ENCODE results near the gene UBE2D2. TPM values are rescaled to one million over a fixed set of nuclear protein-coding genes. Genes with fewer than 3 reads are reported as not detected.
A peak's percentile ranks its signal among the peaks of the same experiment; 100 is the strongest.

The UBE2D2 gene
- total and polyA plus RNA-seq, 2 of the 13 experiments (the other 11 are each of a cell fraction or from before 2014, with no cell fraction given) = 79.1 to 109 TPM

DNA sequence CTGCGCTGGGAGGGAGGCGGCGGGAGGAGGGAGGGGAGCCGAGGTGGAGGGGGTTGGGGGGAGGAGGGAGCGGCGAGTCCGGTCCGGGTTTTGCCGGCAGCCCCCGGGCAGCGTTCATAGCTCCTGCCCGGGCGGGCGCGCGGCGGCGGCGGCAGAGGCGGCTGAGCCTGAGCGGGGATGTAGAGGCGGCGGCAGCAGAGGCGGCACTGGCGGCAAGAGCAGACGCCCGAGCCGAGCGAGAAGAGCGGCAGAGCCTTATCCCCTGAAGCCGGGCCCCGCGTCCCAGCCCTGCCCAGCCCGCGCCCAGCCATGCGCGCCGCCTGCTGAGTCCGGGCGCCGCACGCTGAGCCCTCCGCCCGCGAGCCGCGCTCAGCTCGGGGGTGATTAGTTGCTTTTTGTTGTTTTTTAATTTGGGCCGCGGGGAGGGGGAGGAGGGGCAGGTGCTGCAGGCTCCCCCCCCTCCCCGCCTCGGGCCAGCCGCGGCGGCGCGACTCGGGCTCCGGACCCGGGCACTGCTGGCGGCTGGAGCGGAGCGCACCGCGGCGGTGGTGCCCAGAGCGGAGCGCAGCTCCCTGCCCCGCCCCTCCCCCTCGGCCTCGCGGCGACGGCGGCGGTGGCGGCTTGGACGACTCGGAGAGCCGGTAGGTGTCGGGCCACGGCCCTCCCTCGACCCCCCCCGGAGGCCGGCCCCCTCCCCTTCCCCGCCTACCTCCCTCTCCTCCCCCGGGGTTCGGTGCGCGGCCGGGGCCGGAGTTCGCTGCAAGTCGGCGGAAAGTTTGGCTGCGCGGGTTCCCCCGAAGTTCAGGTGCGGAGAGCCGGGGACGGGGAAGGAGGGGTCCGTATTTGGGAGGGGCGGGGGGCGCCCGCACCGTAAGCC lies 87.3 kb downstream of the UBE2D2 start, which contains the start of gene CXXC5:
Gene CXXC5, plus strand, starts transcription at position 145 of the 877 bp plus-strand sequence. CDS start 32,175 bp downstream, outside the sequence.
- Histone ChIP-seq H3K9me3 (ENCODE audit: low read length) (no peaks in the 10 kb centered on the region), H2AFZ (ENCODE audit: low read length) (no peak within 1 kb of the TSS), H3K4me2 (ENCODE audit: low read depth, low read length) (peak within 1 kb of the TSS; percentile 90), H4K20me1 (ENCODE audit: insufficient read depth, low read length) (peaks cover 25% of the 10 kb centered on the region), H3K4me1 (ENCODE audit: insufficient read depth, low read length) (peaks cover 67% of the 10 kb centered on the region), H3K79me2 (ENCODE audit: insufficient read depth, low read length) (peaks cover 44% of the 10 kb centered on the region), H3K27me3 (ENCODE audit: control insufficient read depth in 1 of 2, insufficient read depth in 2 of 2, low read length in 2 of 2) (no peaks in the 10 kb centered on the region; a peak in 1 of 5 replicates), H3K27ac (ENCODE audit: extremely low read length, insufficient read depth, low read length) (peak within 1 kb of the TSS; percentile 76), H3K36me3 (replicated peaks in 1 of 2; ENCODE audit: control insufficient read depth in 1 of 2, insufficient read depth in 2 of 2, low read length in 2 of 2) (peaks cover 0 to 1% of the 10 kb centered on the region in 2 experiments; a peak in 2 of 5 replicates), H3K9ac (ENCODE audit: insufficient read depth, low read depth, low read length) (peak within 1 kb of the TSS; percentile 79), H3K4me3 (replicated peaks in 1 of 3; ENCODE audit: insufficient read depth in 1 of 3, low read depth in 2 of 3, low read length in 3 of 3) (peak within 1 kb of the TSS; percentile 74 to 95 (median 91))
- no TSS peak for BruUV-seq (replicated peaks)
- CTCF ChIA-PET (ENCODE audit: low intra/inter-chr PET ratio, low total read pairs) = interaction anchor here (2.6 kb wide), 1 partner anchor 13 kb away, joined by 10 read pairs; no protein-coding TSS in a partner anchor
- in situ Hi-C loops (cut with HindIII; ENCODE audit: extremely low pct_ligation_motif_present, low pct_unique_long_range_greater_than_20kb) (loop anchor here (5.0 to 25.0 kb wide), 2 partner anchors 114 to 314 kb away; no protein-coding TSS in a partner anchor), intact Hi-C loops (cut with micrococcal nuclease; ENCODE audit: unreplicated experiment) (no loop called here)
- no peak for FAIRE-seq
- POLR2A ChIA-PET = interaction anchor here (0.6 to 3.6 kb wide), 16 partner anchors 11 to 283 kb away, joined by 3 to 95 read pairs (median 5); no protein-coding TSS in a partner anchor
- DNase-seq (ENCODE audit: low spot score) = no peak
- 1% methylated on average over 15 of the region's 106 CpGs for WGBS (ENCODE audit: low lambda C conversion rate)
- peak; percentile 53 for ATAC-seq
- TF ChIP-seq ZNF543 (CRISPR knock-in tag; IDR thresholded peaks at IDR 0.05) (peak; percentile 59; the same call in 1 of the 2 replicates), SETDB1 (CRISPR knock-in tag; IDR thresholded peaks at IDR 0.05; ENCODE audit: borderline replicate concordance) (no peak), POLR2G (IDR thresholded peaks at IDR 0.05; ENCODE audit: low read depth, low read length) (0 out of 2 replicates have a peak, but pooled peaks have one; percentile 41), ZNF772 (CRISPR knock-in tag; IDR thresholded peaks at IDR 0.05) (no peak), SALL1 (CRISPR knock-in tag; IDR thresholded peaks at IDR 0.05) (peak; percentile 61; the same call in 1 of the 2 replicates), JARID2 (CRISPR knock-in tag; IDR thresholded peaks at IDR 0.05; ENCODE audit: insufficient replicate concordance) (no peak), TGIF2 (CRISPR knock-in tag; IDR thresholded peaks at IDR 0.05) (no peak), ESRRA (CRISPR knock-in tag; IDR thresholded peaks at IDR 0.05; ENCODE audit: low read depth) (no peak), ZBTB42 (CRISPR knock-in tag; IDR thresholded peaks at IDR 0.05) (no peak), ZNF572 (CRISPR knock-in tag; IDR thresholded peaks at IDR 0.05) (no peak), CC2D1A (CRISPR knock-in tag; IDR thresholded peaks at IDR 0.05) (no peak), FOSL2 (CRISPR knock-in tag; IDR thresholded peaks at IDR 0.05) (peak; percentile 27; the same call in 1 of the 2 replicates), ZC3H13 (CRISPR knock-in tag; IDR thresholded peaks at IDR 0.05) (no peak)
- TF ChIP-seq, protein P1, sequence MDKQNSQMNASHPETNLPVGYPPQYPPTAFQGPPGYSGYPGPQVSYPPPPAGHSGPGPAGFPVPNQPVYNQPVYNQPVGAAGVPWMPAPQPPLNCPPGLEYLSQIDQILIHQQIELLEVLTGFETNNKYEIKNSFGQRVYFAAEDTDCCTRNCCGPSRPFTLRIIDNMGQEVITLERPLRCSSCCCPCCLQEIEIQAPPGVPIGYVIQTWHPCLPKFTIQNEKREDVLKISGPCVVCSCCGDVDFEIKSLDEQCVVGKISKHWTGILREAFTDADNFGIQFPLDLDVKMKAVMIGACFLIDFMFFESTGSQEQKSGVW (CRISPR knock-in tag; IDR thresholded peaks at IDR 0.05; ENCODE audit: borderline replicate concordance) = no peak
- TF ChIP-seq, protein P2, sequence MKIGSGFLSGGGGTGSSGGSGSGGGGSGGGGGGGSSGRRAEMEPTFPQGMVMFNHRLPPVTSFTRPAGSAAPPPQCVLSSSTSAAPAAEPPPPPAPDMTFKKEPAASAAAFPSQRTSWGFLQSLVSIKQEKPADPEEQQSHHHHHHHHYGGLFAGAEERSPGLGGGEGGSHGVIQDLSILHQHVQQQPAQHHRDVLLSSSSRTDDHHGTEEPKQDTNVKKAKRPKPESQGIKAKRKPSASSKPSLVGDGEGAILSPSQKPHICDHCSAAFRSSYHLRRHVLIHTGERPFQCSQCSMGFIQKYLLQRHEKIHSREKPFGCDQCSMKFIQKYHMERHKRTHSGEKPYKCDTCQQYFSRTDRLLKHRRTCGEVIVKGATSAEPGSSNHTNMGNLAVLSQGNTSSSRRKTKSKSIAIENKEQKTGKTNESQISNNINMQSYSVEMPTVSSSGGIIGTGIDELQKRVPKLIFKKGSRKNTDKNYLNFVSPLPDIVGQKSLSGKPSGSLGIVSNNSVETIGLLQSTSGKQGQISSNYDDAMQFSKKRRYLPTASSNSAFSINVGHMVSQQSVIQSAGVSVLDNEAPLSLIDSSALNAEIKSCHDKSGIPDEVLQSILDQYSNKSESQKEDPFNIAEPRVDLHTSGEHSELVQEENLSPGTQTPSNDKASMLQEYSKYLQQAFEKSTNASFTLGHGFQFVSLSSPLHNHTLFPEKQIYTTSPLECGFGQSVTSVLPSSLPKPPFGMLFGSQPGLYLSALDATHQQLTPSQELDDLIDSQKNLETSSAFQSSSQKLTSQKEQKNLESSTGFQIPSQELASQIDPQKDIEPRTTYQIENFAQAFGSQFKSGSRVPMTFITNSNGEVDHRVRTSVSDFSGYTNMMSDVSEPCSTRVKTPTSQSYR (CRISPR knock-in tag; IDR thresholded peaks at IDR 0.05; ENCODE audit: borderline replicate concordance) = peak; percentile 82
- TF ChIP-seq, protein P3, sequence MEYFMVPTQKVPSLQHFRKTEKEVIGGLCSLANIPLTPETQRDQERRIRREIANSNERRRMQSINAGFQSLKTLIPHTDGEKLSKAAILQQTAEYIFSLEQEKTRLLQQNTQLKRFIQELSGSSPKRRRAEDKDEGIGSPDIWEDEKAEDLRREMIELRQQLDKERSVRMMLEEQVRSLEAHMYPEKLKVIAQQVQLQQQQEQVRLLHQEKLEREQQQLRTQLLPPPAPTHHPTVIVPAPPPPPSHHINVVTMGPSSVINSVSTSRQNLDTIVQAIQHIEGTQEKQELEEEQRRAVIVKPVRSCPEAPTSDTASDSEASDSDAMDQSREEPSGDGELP (IDR thresholded peaks at IDR 0.05; ENCODE audit: borderline replicate concordance, low read depth) = no peak
